ENCODE data around the gene DDX1.

DNA sequence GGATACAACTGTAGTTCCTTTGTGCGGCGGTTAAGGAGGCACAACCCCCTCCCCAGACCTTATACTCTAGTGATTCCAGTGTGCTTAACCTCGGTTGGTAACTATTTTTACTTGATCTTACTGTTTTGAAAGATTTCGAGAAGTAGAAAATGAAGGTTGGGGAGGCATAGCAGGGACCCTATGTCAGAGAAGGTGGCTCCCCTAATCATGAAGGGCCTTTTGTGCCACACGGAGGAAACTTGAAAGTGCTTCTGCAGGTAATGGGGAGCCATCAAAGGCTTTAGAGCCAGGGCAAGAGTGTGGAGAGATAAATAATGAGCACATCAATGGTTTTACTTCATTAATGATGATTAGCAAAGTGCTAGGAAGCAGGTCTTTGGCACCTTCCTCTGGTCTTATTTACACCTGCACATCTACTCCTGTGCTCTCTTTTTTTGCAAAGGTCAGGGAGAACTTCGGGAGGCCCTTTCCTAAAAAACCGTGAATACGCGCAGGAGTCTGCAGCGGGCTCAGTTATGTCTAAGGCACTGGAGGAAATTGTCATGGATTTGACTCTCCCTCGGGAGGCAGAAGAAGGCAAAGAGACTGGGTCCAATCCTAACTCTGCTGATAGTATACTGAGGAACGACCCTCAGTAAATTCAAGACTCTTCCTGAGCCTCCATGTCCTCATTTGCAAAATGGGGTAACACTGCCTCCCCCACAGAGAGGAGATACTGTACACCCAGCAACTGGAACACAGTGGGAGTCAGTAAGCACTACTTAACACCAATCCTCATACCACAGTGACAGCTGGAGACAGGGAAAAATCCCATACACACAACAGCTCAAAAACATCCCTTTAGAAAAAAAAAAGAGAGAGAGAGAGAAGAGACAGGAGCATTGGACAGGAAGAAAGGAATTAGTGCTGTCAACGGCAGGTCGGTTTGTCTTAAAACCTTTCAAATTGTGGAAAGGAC is 81.6 kb downstream of the DDX1 start:
- TF ChIP-seq POLR2A (IDR thresholded peaks at IDR 0.05; ENCODE audit: low read length) = no peak
- no peak for TF ChIP-seq GATA1 (IDR thresholded peaks at IDR 0.05; ENCODE audit: low read depth, low read length)
